HG03108 (cell line): ENCODE measurements around the gene POMGNT2.
A peak's percentile ranks its signal among the peaks of the same experiment; 100 is the strongest.

ENCODE experiments used
- ATAC-seq: cut with Tn5 transposase; IDR thresholded peaks from one replicate; pipeline ENCODE4 v1.9.1; 2021; ENCODE audit warnings: moderate library complexity; ENCODE audit not compliant: unreplicated experiment

POMGNT2 gene

DNA sequence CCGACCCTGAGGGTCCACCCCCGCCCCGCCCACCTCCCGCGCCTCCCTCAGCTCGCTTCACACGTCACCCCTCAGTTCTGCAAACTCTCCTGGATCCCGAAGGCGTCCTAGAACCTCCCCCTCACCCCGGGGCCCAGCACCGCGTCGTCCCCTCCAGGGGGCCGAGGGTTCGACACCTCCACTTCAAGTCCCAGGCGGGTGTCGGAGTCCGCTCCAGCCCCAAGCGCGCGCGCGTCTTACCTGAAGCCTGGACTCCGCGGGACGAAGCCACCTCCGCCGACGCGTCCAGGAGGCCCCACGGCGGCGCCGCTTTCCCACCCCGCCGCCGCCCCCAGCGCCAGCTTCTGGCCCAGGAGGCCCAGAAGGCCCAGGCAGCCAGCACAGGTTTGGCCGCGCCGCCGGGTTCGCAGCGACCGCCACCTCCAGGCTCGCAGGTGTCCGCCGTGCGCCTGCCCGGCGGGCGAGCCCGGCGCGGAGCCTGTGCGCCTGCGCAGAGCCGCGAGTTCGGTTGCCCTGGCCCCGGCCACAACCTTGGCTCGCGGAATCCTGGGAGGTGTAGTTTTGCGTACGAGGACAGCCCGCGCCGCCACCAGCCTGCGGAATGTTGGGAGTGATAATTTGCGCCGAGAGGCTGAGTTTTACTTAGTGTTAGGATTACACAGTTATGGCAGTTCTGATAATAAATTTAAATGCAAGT lies at the start of gene POMGNT2:
TSS of gene POMGNT2 (minus strand) at position 484 of the 697 bp plus-strand sequence. CDS start 24,648 bp downstream, outside the sequence.
- ATAC-seq: peak; percentile 87

DNA sequence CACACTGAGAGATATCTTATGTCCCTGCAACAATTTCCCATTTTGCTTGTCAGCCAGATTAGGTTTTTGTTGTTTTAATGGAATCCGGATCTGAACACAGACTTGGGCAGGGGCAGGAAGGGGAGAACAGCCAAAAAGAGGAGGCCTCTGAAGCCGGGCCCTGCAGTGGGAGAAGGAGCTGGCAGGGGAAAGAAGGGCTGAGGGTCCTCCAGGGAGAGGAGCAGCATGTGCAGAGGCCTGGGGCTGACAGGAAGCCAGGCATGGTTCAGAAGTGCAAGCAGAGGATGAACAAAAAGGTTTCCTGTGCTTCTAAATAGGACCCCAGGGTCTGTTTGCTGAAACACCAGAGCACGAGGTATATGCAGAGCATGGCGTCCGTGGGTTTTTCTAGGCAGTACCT lies 49.1 kb upstream of the POMGNT2 start:
- no peak for ATAC-seq

DNA sequence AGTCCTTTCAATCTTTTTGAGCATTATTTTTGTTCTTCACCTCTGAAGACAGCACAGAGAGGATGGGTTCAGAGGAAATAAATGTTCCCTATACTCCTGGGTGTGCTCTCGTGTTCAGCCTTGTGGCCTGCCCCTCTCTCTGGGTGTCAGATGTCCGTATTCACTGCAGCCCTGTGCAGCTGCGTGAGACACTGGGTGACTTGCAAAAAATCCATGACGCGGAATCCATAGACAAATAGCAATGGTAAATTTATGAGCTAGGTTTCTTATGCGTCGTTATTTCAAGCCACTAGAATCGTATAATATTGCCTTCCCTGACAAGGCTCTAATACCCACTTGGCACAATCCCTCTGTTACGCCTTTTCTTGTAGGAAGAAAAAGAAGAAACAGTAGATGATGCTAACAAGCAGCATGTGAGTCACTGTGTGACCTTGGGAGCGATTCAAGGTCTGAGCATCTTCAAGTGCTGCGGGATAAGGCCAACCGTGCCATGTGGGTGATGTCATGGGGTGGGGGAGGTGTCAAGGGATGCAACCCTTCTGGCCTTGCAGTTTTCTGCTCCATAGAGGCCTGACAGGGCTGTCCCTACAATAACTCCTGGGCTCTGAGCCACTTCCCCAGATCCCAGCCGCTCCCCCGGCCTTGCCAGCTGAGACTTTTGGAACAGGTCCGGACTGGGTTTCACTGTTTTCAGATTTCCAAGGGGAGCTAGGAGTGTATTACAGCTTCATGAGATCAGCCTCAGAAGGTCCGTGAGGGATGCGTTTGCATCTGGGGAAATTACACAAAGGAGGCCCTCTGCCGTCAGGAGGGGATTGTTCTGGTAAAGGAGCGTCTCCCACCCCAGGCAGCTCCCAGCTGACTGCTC lies 47.6 kb upstream of the POMGNT2 start:
- no peak for ATAC-seq

DNA sequence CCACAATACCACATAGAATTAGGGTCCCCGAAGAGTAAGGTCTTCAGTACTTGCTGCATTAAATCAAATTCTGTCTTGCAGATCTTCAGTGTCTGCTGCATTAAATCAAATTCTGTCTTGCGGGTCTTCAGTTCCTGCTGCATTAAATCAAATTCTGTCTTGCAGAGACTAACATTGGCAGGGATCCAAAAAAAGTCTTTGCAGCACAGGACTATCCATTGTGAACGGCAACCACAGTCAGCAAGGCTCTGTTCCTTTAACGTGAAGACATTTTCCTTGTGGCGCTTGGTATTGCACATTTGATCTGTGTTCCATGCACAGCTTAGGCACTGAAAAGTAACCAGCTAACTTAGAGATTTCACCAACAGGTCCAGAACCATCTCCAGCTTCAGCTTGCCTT lies 46.8 kb upstream of the POMGNT2 start:
- no peak for ATAC-seq

DNA sequence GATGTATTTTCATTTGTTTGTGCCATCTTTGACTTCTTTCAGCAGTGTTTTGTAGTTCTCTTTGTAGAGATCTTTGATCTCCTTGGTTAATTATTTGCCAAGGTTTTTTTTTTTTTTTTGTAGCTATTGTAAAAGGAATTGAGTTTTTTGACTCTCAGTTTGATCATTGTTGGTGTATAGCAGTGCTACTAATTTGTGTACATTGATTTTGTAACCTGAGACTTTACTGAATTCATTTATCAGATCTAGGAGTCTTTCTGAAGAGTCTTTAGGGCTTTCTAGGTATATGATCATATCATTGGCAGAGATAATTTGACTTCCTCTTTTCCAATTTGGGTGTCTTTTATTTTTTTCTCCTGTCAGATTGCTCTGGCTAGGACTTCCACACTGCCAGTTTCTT lies 42.2 kb upstream of the POMGNT2 start:
- no peak for ATAC-seq

DNA sequence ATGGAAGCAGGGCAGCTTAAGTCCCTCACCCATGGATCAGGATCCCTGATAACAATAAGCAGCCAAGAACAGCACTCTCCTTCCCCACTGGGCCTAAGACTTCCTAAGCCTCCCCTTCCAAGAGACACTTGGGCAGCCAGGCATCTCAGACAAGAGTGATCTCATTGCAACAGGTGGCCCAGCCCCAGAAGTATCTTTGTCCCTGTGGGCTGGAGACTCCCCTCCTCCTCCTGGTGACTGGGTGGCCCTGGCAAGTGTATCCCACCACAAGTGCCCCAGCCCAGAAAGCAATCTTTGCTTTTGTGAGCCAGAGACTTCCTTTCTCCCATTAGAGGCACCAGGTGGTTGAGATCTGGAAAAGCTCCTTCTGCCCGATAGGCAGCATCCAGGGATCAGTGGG lies 40.7 kb upstream of the POMGNT2 start:
- no peak for ATAC-seq

DNA sequence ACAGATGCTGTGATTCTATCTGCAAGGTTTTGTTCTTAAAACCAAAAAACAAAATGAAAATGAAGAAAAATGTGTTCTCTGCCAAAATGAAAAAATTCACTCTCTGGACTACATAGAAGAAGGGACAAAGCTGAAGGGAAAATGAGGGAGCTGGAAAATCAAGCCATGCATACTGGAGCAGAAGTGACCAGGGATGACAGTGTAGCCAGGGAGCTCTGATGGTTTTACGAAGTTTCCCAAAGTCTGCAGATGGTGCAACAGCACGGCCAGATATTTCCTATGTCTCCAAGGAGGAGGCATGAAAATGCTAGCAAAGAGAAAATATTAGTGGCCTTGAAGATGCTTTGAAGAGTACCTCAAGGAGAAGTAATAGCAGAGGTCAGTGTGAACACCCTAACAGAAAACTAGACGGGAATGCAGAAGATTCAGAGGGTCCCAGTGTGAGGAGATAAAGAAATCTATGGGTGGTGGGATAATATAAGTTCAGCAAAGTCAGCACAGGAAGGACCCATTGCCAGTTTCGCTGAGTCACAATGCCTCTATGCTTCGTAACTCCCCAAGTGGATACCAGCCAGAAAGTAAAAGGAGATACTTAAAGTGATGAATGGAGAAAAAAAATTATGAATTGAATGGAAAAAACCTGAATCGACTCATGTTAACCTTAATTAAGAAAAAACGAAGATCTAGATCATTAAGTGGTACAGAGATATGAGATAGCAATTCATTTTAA lies 39.0 kb upstream of the POMGNT2 start:
- ATAC-seq: no peak

DNA sequence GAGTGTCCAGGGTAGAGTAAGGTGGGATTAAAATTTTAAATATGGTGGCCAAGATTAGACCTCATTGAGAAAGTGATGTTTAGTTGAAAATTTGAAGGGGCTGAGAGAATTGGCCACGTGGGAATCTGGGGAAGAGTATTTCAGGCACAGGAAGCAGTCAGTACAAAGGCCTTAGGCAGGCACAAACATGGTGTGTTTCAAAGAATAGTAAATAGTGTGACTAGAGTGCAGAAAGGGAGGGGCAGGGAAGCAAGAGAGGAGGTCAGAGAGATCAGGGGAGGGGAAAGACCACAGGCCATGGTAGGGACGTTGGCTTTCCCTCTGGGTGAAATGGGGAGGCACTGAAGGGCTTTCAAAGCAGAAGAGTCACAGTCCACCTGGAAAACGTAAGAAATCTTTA lies 36.6 kb upstream of the POMGNT2 start:
- ATAC-seq: no peak

DNA sequence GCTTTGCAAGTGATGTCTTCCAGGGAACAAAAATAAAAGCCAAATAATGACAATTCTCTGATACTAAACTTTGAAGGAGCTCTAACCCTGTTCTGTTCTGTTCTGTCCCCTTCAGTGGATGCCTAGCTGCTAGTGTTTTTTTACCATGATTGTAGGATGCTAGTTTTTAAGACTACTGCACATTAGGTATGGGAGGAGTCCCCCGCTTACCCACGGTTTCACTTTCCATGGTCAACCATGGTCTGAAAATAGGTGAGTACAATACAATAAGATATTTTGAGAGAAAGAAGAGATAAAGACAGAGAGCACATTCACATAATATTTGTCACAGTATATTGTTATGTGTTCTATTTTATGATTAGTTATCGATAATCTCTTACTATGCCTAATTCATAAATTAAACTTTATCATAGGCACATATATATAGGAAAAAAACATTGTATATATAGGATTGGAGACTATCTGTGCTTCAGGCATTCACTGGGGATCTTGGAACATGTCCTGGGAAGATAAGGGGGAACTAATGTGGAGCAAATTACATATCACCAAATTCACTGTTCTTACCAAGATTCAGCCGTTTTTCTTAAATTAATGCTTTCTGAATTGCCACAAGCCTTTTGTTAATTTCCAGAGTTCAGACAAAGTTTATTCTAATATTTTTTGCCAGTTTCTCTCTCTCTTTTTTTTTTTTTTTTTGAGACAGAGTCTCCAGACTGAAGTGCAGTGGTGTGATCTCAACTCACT lies 32.8 kb upstream of the POMGNT2 start:
- no peak for ATAC-seq

DNA sequence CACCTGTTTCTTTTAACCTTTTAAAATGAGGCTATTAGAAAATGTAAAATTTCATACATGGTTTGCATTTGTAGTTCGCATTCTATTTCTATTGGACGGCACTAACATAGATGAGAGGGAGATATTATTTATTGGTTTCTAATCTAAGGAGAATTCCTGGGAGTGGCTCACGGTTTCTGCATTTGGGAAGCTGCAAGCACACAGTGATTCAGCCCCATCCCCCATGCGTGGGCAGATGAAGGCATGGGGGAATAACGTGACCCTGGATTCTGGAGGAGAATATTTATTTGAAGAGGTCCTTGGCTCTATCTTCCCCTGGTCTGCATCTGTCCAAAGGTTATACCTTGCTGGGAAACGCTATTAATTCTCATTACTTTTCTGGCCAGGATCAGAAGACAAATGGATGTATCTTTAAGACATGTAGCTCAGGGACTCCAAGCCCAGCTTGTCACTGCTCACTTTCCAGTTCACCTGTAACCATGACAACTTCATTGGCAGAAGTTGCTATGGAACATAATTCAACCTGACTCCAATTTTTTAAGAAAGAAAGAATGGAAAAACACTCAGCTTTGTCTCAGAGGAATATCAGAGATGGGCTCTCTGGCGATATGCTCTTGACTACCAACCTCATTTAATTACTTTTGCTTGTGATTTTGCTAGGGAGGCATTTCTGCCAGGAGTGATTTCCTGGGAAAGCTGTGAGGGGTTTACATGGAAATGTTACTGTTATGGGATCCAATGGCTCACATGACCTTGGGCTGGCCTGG lies 27.2 kb upstream of the POMGNT2 start:
- ATAC-seq: no peak

DNA sequence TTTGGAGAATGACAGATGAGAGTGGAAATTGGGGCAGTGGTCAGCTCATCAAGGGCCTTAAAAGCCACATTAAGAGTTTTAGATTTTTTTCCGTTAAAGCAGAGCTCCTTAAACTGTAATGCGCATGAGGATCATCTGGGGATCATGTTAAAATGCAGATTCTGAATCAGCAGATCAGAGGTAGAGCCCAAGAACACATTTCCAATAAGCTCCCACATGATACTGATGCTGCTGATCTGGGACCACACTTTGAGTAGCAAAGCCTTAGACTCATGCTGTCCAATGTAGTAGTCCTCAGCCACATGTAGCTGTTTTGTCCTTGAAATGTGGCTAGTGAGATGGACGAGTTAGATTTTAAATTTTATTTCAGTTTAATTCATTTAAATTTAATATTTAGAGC lies 26.3 kb upstream of the POMGNT2 start:
- no peak for ATAC-seq

DNA sequence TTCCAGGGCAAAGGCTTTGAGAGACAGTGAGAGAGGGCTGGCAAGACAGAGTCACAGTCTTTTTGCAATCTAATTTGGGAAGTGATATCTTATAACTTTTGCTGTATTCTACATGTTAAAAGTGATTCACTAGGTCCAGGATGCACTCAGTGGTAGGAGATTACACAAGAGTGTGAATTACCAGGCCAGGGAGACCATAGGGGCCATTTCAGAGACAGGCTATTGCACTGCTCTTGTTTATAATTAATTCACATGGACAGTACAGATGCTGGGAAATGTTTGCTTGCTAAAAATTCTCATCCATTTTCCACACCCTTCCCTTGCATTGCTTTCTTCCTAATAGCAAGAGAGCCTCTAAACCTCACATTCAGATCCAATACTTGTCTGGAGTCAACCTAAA lies 22.6 kb upstream of the POMGNT2 start:
- no peak for ATAC-seq

DNA sequence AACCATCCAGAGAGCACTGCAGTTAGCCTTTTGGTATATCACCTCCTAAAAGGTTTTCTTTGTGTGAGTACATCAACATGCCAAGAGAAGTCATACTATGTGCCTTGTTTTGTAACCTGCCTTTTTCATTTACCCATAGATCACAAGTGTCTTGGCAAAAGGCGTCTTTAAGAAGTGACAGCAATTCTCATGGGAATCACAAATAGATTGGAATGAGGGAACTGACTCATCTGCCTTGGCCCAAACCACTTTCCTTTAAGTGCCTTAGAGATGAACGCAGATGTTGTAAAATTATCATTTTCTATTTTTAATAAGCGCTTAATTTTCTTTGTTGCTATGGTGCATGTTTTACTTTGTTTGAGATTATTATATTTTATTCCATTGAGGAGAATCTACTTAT lies 20.7 kb upstream of the POMGNT2 start:
- no peak for ATAC-seq

DNA sequence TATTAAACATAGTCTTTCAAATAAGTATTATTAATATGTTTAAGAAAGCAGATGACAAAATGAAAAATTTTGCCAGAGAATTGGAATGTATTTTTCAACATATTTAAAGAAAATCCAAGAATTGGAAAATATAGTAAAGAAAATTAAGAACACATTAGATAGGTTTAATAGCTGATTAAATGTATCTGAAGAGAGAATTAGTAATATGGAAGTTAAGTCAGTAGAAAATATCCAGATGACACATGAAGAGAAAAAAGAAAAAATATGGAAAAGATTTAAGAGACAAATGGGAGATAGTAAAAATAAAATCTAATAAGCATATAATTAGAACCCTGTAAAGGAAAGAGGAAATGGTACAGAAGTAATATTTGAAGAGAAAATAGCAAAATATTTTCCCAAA lies 18.0 kb upstream of the POMGNT2 start:
- ATAC-seq: no peak

DNA sequence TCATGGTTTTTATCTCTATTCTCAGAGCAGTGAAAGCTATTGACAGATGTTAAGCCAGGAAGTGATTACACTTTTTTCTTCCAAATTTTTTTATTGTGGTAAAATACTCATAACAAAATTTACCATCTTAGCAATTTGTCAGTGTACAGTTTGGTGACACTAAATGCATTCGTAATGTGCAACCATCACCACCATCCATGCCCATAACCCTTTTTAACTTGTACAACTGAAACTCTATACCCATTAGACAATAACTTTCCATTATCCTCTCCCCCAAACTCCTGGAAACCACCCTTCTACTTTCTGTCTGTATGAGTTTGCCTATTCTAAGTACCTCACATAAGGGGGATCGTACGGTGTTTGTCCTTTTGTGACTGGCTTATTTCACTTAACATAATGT lies 15.1 kb upstream of the POMGNT2 start:
- ATAC-seq: no peak

DNA sequence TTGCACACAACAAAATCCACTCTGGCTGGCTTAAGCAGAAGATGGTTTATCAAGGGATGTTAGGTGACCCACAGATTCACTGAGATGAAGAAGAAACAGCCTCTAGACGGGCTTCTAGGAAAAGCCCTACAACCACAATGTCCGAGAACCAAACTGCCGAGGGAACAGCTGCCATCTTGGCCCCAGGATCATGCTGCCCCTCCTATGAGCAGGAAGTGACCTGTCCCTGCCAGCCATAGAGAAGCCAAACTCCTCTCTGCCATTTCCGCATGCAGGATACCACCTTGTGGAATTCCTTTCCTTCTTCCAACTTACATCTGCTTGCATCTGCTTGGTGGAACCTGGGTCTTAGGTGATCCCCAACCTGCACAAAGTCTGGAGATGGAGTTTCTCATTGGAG lies 11.4 kb upstream of the POMGNT2 start:
- ATAC-seq: no peak

DNA sequence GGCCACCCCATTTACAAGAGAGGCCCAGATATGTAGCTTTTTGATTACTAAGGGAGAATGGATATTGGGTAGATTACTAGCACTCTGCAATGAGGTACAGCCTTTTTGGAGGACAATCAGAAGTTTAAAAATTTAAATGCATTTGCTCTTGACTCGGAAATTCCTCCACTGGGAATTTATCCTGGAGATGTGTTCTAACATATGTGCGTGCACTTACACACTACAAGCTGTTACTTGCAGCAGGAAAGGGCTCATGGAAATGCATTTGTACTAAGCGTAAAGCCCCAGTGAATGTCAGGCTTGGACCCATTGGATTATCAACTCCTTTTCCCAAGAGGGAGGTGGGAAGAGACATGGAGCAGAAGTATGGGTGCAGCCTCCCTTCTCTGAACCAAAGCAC lies 7.8 kb upstream of the POMGNT2 start:
- no peak for ATAC-seq

DNA sequence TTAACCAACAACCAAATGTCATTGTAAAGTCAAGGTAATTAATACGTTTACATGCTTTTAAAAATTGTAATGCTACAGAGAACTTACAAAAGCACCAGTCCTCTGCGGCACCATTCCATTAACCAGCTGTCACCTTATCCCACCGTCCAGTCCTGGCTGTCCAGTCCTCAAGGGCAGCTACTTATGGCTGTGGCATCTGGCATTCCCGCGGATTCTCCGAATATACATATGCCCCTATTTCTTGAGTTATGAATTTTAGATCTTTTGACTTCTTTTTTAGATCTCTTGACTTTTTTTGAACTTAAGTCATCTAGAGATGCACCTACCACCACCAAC lies 382 bp upstream of the POMGNT2 start:
- ATAC-seq: no peak

DNA sequence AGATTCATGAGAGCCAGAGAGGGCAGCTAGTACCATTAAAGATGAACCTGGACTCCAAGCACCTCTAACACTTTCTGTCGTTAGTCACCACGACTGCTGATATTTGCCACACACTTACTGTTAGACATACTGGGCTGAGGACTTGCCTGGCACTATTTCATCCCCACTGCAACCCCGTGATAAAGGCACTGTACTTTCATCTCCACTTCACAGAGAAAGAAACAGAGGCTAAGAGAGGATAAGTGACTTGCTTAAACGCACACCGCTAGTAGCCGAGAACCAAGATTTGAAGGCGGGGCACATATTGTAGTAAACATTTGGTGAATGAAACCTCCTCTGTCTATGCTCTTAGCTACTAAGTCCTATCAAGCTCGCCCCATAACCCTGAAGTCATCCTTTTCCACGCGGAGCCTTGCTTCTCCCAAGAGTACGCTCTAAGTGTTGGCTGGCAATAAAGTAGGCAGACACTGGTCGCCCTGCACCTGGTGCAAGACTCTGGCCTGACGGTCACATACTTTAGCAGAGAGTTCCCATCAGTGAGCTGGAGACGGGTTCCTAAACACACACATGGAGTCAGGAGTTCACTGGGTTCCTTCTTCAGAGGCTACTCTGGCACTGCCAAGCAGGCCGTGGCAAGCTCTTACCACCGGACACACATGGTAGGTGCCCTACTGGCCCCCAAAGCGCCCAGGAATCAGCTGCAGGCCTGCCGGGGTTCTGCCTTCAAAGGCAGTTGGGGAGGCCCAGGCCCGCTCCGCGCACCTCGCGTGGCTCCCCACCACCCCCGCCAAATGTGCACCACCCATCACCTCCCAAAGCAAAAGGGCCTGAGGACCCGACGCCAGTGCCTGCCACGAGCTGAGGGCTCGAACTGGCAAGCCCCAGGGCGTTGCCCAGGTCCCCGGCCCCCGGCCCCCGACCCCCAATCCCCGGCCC lies 951 bp downstream of the POMGNT2 start:
- ATAC-seq: no peak
